ENCODE measurements around the gene CFAP107. TPM values are rescaled to one million over a fixed set of nuclear protein-coding genes. Genes with fewer than 3 reads are reported as not detected.

Gene CFAP107
- total and polyA plus RNA-seq, 12 donors, result not detected

GRCh38 chr1:12761781-12762180 is 15.8 kb downstream of the CFAP107 start:
- TF ChIP-seq CTCF (IDR thresholded peaks at IDR 0.05), result no peak
- H3K4me1 ChIP-seq, result no peaks in the 10 kb centered on the region
- no peak overlapping the region for H3K27ac ChIP-seq
- ATAC-seq, result no peak
- no peak for DNase-seq
- H3K4me3 ChIP-seq, result no peak overlapping the region
- intact Hi-C loops (cut with DNase I), result no loop called here
- H3K9me3 ChIP-seq, result peaks cover 0 to 2% (median 0%) of the 10 kb centered on the region in 11 donors
- H3K27me3 ChIP-seq, result peaks cover 0 to 37% (median 22%) of the 10 kb centered on the region in 7 donors
- H3K36me3 ChIP-seq, result no peaks in the 10 kb centered on the region
- WGBS, 2 donors, result 77 to 89% methylated on average over 5 of the region's 5 CpGs

- peaks cover 0 to 38% (median 22%) of the 10 kb centered on the region in 7 donors for H3K27me3 ChIP-seq
- intact Hi-C loops (cut with DNase I), result no loop called here
- DNase-seq, result no peak
- 76 to 78% methylated on average over 7 of the region's 7 CpGs for WGBS, 2 donors
- ATAC-seq, result no peak
- no peak for TF ChIP-seq CTCF (IDR thresholded peaks at IDR 0.05)
- H3K4me3 ChIP-seq, result no peak overlapping the region
- H3K36me3 ChIP-seq, result no peaks in the 10 kb centered on the region
- peaks cover 0 to 5% (median 0%) of the 10 kb centered on the region in 11 donors for H3K9me3 ChIP-seq
- no peaks in the 10 kb centered on the region for H3K4me1 ChIP-seq
- H3K27ac ChIP-seq, result no peak overlapping the region
Measured at GRCh38 chr1:12762766-12763165, 16.8 kb downstream of the CFAP107 start.

GRCh38 chr1:12763479-12763878 is 17.5 kb downstream of the CFAP107 start:
- Histone ChIP-seq H3K36me3 (no peaks in the 10 kb centered on the region), H3K4me3 (no peak overlapping the region), H3K4me1 (no peaks in the 10 kb centered on the region), H3K27ac (no peak overlapping the region), H3K9me3 (peaks cover 0 to 5% (median 0%) of the 10 kb centered on the region in 11 donors), H3K27me3 (peaks cover 0 to 37% (median 20%) of the 10 kb centered on the region in 7 donors)
- DNase-seq, result no peak
- no peak for ATAC-seq
- 61 to 69% methylated on average over 4 of the region's 4 CpGs for whole genome bisulfite sequencing, 2 donors
- no peak for TF ChIP-seq CTCF (IDR thresholded peaks at IDR 0.05)
- intact Hi-C loops (cut with DNase I), result no loop called here

- no peak for TF ChIP-seq CTCF (IDR thresholded peaks at IDR 0.05)
- Histone ChIP-seq H3K36me3 (no peaks in the 10 kb centered on the region), H3K27ac (no peak overlapping the region), H3K9me3 (peaks cover 0 to 5% (median 0%) of the 10 kb centered on the region in 11 donors), H3K4me3 (no peak overlapping the region), H3K4me1 (no peaks in the 10 kb centered on the region), H3K27me3 (peaks cover 0 to 40% (median 22%) of the 10 kb centered on the region in 7 donors)
- 47 to 64% methylated on average over 5 of the region's 5 CpGs for WGBS, 2 donors
- ATAC-seq (no peak), DNase-seq (no peak)
- intact Hi-C loops (cut with DNase I), result no loop called here
Measured at GRCh38 chr1:12764016-12764415, 18.0 kb downstream of the CFAP107 start.
